ENCODE results near the gene ADIPOQ.

GRCh38 chr3:186810336-186810996, 32.0 kb upstream of the ADIPOQ start:
- no peak for TF ChIP-seq POLR2A (IDR thresholded peaks at IDR 0.05; ENCODE audit: low read length)
- TF ChIP-seq GATA1 (IDR thresholded peaks at IDR 0.05; ENCODE audit: low read depth, low read length), result no peak

All from erythroblast (primary cell).